CD4-positive, alpha-beta T cell (primary cell): ENCODE results near the gene BEND7. TPM values are rescaled to one million over a fixed set of nuclear protein-coding genes. Genes with fewer than 3 reads are reported as not detected.

ENCODE experiments used
- ATAC-seq: fragments of 200-7000 bp; cut with Tn5 transposase; one replicate; pipeline ENCODE4 v1.10.0; 2022; ENCODE audit warnings: mild to moderate bottlenecking; ENCODE audit not compliant: poor library complexity
- CTCF ChIA-PET: fragments of 350-600 bp; sonication (Branson Sonifier 250); formaldehyde crosslinking; loops from one replicate; lab custom pipeline; 2021; ENCODE audit warnings: antibody characterized with exemption, inconsistent platforms; lab: Charles Lee
- POLR2A ChIA-PET: fragments of 350-600 bp; sonication (Branson Sonifier 250); formaldehyde crosslinking; loops from one replicate; lab custom pipeline; 2021; ENCODE audit warnings: antibody characterized with exemption, inconsistent platforms; lab: Charles Lee
- DNase-seq, 14 experiments: peaks; one replicate each; pipeline ENCODE4 v3.0.0-alpha.2; 2013 to 2020; ENCODE audit warnings: mixed read lengths in 2 of 14
- H3K27ac ChIP-seq, 2 donors: one replicate each; pipeline versions ENCODE4 v1.5.1 to v1.7.0; 2013; ENCODE audit warnings: low read length in 2 of 2, low read depth in 1 of 2, mild to moderate bottlenecking in 1 of 2
- H3K27me3 ChIP-seq, 2 experiments: 1 replicate in 1 of 2; 2 replicates in 1 of 2; pipeline versions ENCODE4 v1.6.1 to v1.7.0; 2013; ENCODE audit warnings: low read length in 2 of 2, control low read depth in 1 of 2, mild to moderate bottlenecking in 1 of 2, moderate library complexity in 1 of 2; ENCODE audit not compliant: insufficient read depth in 2 of 2, control insufficient read depth in 1 of 2
- H3K36me3 ChIP-seq: one replicate; pipeline ENCODE4 v1.6.1; 2013; ENCODE audit warnings: low read length, control low read depth; ENCODE audit not compliant: insufficient read depth
- H3K4me1 ChIP-seq: one replicate; pipeline ENCODE4 v1.6.1; 2013; ENCODE audit warnings: low read length, control low read depth; ENCODE audit not compliant: insufficient read depth
- H3K4me3 ChIP-seq: one replicate; pipeline ENCODE4 v1.5.1; 2013; ENCODE audit warnings: mild to moderate bottlenecking, low read length, moderate library complexity
- H3K9me3 ChIP-seq, 2 experiments: 1 replicate in 1 of 2; 2 replicates in 1 of 2; pipeline versions ENCODE4 v1.6.1 to v1.7.0; 2013; ENCODE audit warnings: low read length in 2 of 2, mild to moderate bottlenecking in 2 of 2, control low read depth in 1 of 2, moderate library complexity in 1 of 2; ENCODE audit not compliant: control insufficient read depth in 1 of 2, insufficient read depth in 1 of 2
- H3K27ac Mint-ChIP-seq: one replicate; pipeline ENCODE4 v1.8.0; 2020; ENCODE audit warnings: mixed read lengths
- H3K27me3 Mint-ChIP-seq: one replicate; pipeline ENCODE4 v1.8.0; 2021; ENCODE audit warnings: mixed read lengths
- H3K36me3 Mint-ChIP-seq: one replicate; pipeline ENCODE4 v1.8.0; 2021; ENCODE audit warnings: low read depth, mixed read lengths
- H3K4me1 Mint-ChIP-seq: one replicate; pipeline ENCODE4 v1.8.0; 2021; ENCODE audit warnings: low read depth, mixed read lengths
- H3K4me3 Mint-ChIP-seq: one replicate; pipeline ENCODE4 v1.8.0; 2020; ENCODE audit warnings: mild to moderate bottlenecking, mixed read lengths
- H3K9me3 Mint-ChIP-seq: one replicate; pipeline ENCODE4 v1.8.0; 2020; ENCODE audit warnings: mixed read lengths
- CTCF ChIP-seq: fragments of 200-600 bp; IDR thresholded peaks from one replicate; pipeline ENCODE4 v1.8.0; 2022; ENCODE audit warnings: antibody characterized with exemption, mild to moderate bottlenecking
- intact Hi-C, 2 experiments: fragments of 100-400 bp; cut with DNase I in 1 of 2; cut with micrococcal nuclease in 1 of 2; formaldehyde crosslinking; loops; one replicate each; pipeline versions ENCODE4 v1.15.1 to v1.9.0; 2023 to 2025; cut with DNase I, micrococcal nuclease
- total RNA-seq, 174 experiments: library from RNA in 2 of 174; stranded (reverse) in 2 of 174; gene quantifications; one replicate each; pipeline ENCODE4 v1.2.3 and lab custom pipeline; 2021 to 2026

The BEND7 gene
- total RNA-seq, 2 experiments from 2014 or later = not detected

- TF ChIP-seq CTCF = no peak
- no peak for DNase-seq
- Mint-ChIP-seq H3K27ac (no peak overlapping the region), H3K4me3 (no peak overlapping the region), H3K9me3 (peaks cover 2% of the 10 kb centered on the region), H3K36me3 (no peaks in the 10 kb centered on the region), H3K4me1 (no peaks in the 10 kb centered on the region), H3K27me3 (peaks cover 19% of the 10 kb centered on the region)
- POLR2A ChIA-PET = no interaction called here
- H3K9me3 ChIP-seq = no peaks in the 10 kb centered on the region
- intact Hi-C loops = no loop called here
- no peak overlapping the region for H3K27ac ChIP-seq
- H3K27me3 ChIP-seq = no peaks in the 10 kb centered on the region
- CTCF ChIA-PET = no interaction called here
- H3K4me3 ChIP-seq = no peak overlapping the region
- no peaks in the 10 kb centered on the region for H3K4me1 ChIP-seq
- ATAC-seq = no peak
- no peaks in the 10 kb centered on the region for H3K36me3 ChIP-seq
Measured at GRCh38 chr10:13401142-13401541, 127.7 kb downstream of the BEND7 start.

GRCh38 chr10:13400196-13400965, 128.4 kb downstream of the BEND7 start:
- Histone ChIP-seq H3K4me3 (no peak overlapping the region), H3K27ac (no peak overlapping the region), H3K36me3 (no peaks in the 10 kb centered on the region), H3K9me3 (no peaks in the 10 kb centered on the region), H3K4me1 (no peaks in the 10 kb centered on the region), H3K27me3 (no peaks in the 10 kb centered on the region)
- ATAC-seq (no peak), DNase-seq (no peak)
- H3K36me3 Mint-ChIP-seq = no peaks in the 10 kb centered on the region
- no peak overlapping the region for H3K27ac Mint-ChIP-seq
- H3K9me3 Mint-ChIP-seq = peaks cover 2% of the 10 kb centered on the region
- ChIA-PET CTCF (no interaction called here), POLR2A (no interaction called here)
- no peak overlapping the region for H3K4me3 Mint-ChIP-seq
- no peak for TF ChIP-seq CTCF
- intact Hi-C loops = no loop called here
- H3K4me1 Mint-ChIP-seq = no peaks in the 10 kb centered on the region
- peaks cover 19% of the 10 kb centered on the region for H3K27me3 Mint-ChIP-seq

- ChIA-PET POLR2A (no interaction called here), CTCF (no interaction called here)
- H3K36me3 Mint-ChIP-seq = no peaks in the 10 kb centered on the region
Measured at GRCh38 chr10:13399752-13400151, 129.1 kb downstream of the BEND7 start.

More at GRCh38 chr10:13399752-13400151, 129.1 kb downstream of the BEND7 start:
- no peak for ATAC-seq
- intact Hi-C loops = no loop called here
- H3K9me3 Mint-ChIP-seq = peaks cover 2% of the 10 kb centered on the region
- Histone ChIP-seq H3K9me3 (no peaks in the 10 kb centered on the region), H3K4me3 (no peak overlapping the region), H3K27ac (no peak overlapping the region), H3K27me3 (no peaks in the 10 kb centered on the region), H3K4me1 (no peaks in the 10 kb centered on the region), H3K36me3 (no peaks in the 10 kb centered on the region)
- no peak overlapping the region for H3K27ac Mint-ChIP-seq
- TF ChIP-seq CTCF = no peak
- H3K4me3 Mint-ChIP-seq = no peak overlapping the region
- H3K4me1 Mint-ChIP-seq = no peaks in the 10 kb centered on the region
- DNase-seq = no peak
- peaks cover 20% of the 10 kb centered on the region for H3K27me3 Mint-ChIP-seq
